HepG2 (cell line): Measurements from ENCODE around the gene SACS. TPM values are rescaled to one million over a fixed set of nuclear protein-coding genes. Genes with fewer than 3 reads are reported as not detected.

ENCODE experiments used
- ATAC-seq: fragments of 200-7000 bp; cut with Tn5 transposase; 3 replicates; pipeline ENCODE4 v1.9.1; 2020; ENCODE audit warnings: mild to moderate bottlenecking, moderate library complexity
- BruUV-seq: library from RNA; stranded (reverse); fragments of 400-500 nt; replicated peaks from 2 replicates; lab custom pipeline; 2021; lab: Mats Ljungman, UMichigan
- CTCF ChIA-PET: fragments of 300-600 bp; formaldehyde crosslinking; extraction: SDS; loops from one replicate; lab custom pipeline; 2021; ENCODE audit warnings: low total read pairs, inconsistent platforms, low intra/inter-chr PET ratio; lab: Yijun Ruan, JAX
- POLR2A ChIA-PET: fragments of 350-600 bp; sonication (Branson Sonifier 250); formaldehyde crosslinking; loops from one replicate; lab custom pipeline; 2020; ENCODE audit warnings: antibody characterized with exemption, inconsistent platforms; lab: Yijun Ruan, JAX
- DNase-seq: peaks from one replicate; pipeline ENCODE4 v3.0.0-alpha.2; 2015; ENCODE audit warnings: low spot score
- FAIRE-seq: peaks from 3 replicates; lab custom pipeline; 2011; peaks lifted over from hg19 to GRCh38; lab: Jason Lieb, UNC
- H2AFZ ChIP-seq: one replicate; pipeline ENCODE4 v1.6.1; 2011; ENCODE audit warnings: low read length, inconsistent platforms
- H3K27ac ChIP-seq: fragments of 300-600 bp; 3 replicates; pipeline ENCODE4 v1.8.0; 2011; ENCODE audit warnings: mixed run types, mild to moderate bottlenecking, mixed read lengths, low read length, inconsistent platforms; ENCODE audit not compliant: insufficient read depth; ENCODE audit errors: extremely low read length
- H3K27me3 ChIP-seq, 2 experiments: fragments of 200-600 bp in 1 of 2; 2 replicates in 1 of 2; 3 replicates in 1 of 2; pipeline versions ENCODE4 v1.6.0 to v1.8.0; 2011; ENCODE audit warnings: low read length in 2 of 2, mild to moderate bottlenecking in 2 of 2, moderate library complexity in 2 of 2, inconsistent platforms in 1 of 2; ENCODE audit not compliant: insufficient read depth in 2 of 2, control insufficient read depth in 1 of 2
- H3K36me3 ChIP-seq, 2 experiments: fragments of 200-600 bp in 1 of 2; replicated peaks in 1 of 2; 2 replicates in 1 of 2; 3 replicates in 1 of 2; pipeline versions ENCODE4 v1.5.1 to v1.8.0; 2011; ENCODE audit warnings: low read length in 2 of 2, inconsistent platforms in 1 of 2; ENCODE audit not compliant: insufficient read depth in 2 of 2, control insufficient read depth in 1 of 2
- H3K4me1 ChIP-seq: 2 replicates; pipeline ENCODE4 v1.5.1; 2012; ENCODE audit warnings: low read length, inconsistent platforms; ENCODE audit not compliant: insufficient read depth
- H3K4me2 ChIP-seq: 2 replicates; pipeline ENCODE4 v1.6.0; 2011; ENCODE audit warnings: low read depth, low read length, inconsistent platforms
- H3K4me3 ChIP-seq, 3 experiments: fragments of 200-600 bp in 1 of 3; sonication (generic), shearing (Covaris generic) in 1 of 3; replicated peaks in 1 of 3; 2 replicates each; pipeline ENCODE4 v1.5.1; 2011 to 2016; ENCODE audit warnings: low read length in 3 of 3, inconsistent platforms in 2 of 3, low read depth in 2 of 3, mild to moderate bottlenecking in 2 of 3, control low read depth in 1 of 3, mixed read lengths in 1 of 3; ENCODE audit not compliant: insufficient read depth in 1 of 3
- H3K79me2 ChIP-seq: one replicate; pipeline ENCODE4 v1.6.1; 2011; ENCODE audit warnings: low read length, inconsistent platforms; ENCODE audit not compliant: insufficient read depth
- H3K9ac ChIP-seq: 2 replicates; pipeline ENCODE4 v1.6.0; 2011; ENCODE audit warnings: mild to moderate bottlenecking, low read depth, low read length, inconsistent platforms; ENCODE audit not compliant: insufficient read depth
- H3K9me3 ChIP-seq: 2 replicates; pipeline ENCODE4 v1.5.1; 2012; ENCODE audit warnings: mild to moderate bottlenecking, low read length
- H4K20me1 ChIP-seq: 2 replicates; pipeline ENCODE4 v1.6.0; 2011; ENCODE audit warnings: inconsistent platforms, mild to moderate bottlenecking, low read length, moderate library complexity; ENCODE audit not compliant: insufficient read depth
- HMGXB3 ChIP-seq: sonication (generic); formaldehyde crosslinking; IDR thresholded peaks from 2 replicates; pipeline ENCODE4 v1.4.0; 2020; ENCODE audit warnings: missing genetic modification reagents, borderline replicate concordance
- NFYC ChIP-seq: IDR thresholded peaks from 2 replicates; pipeline ENCODE4 v1.6.1; 2016; ENCODE audit warnings: missing genetic modification reagents, missing compliant biosample characterization
- SKIL ChIP-seq: sonication (generic); formaldehyde crosslinking; IDR thresholded peaks from 2 replicates; pipeline ENCODE4 v1.8.0; 2022; ENCODE audit warnings: missing genetic modification reagents, mild to moderate bottlenecking, moderate library complexity, borderline replicate concordance
- ZNF121 ChIP-seq: sonication (generic); formaldehyde crosslinking; IDR thresholded peaks from 2 replicates; pipeline ENCODE4 v1.5.0; 2020; ENCODE audit warnings: mild to moderate bottlenecking, missing genetic modification reagents
- ZUFSP ChIP-seq: sonication (generic); formaldehyde crosslinking; IDR thresholded peaks from 2 replicates; pipeline ENCODE4 v1.9.0; 2021; ENCODE audit warnings: missing genetic modification reagents, mild to moderate bottlenecking, borderline replicate concordance
- WGBS: methylation state at CpG from one replicate; pipeline ENCODE4 v1.1.6; 2017; ENCODE audit warnings: low lambda C conversion rate; 5-methylcytosine and 5-hydroxymethylcytosine counted together
- in situ Hi-C: cut with HindIII; loops from 2 replicates; pipeline ENCODE4 v1.10.0; 2017; ENCODE audit warnings: low pct_unique_long_range_greater_than_20kb; ENCODE audit not compliant: extremely low pct_ligation_motif_present
- intact Hi-C: fragments of 100-400 bp; cut with micrococcal nuclease; formaldehyde crosslinking; loops from one replicate; pipeline ENCODE4 v1.10.0; 2022; ENCODE audit not compliant: unreplicated experiment
- polyA plus RNA-seq, 8 experiments: library from polyadenylated mRNA; depleted of rRNA in 3 of 8; stranded (reverse) in 7 of 8; unstranded in 1 of 8; fragments of >200 nt; fragmentation: Illumina TruSeq in 4 of 8; extraction: Trizol in 4 of 8; gene quantifications; 2 replicates each; pipeline versions ENCODE4 v1.2.1 to v1.2.3, GENCODE V29; 2011 to 2016; ENCODE audit warnings: low read depth in 4 of 8, missing spikeins in 1 of 8, mixed read lengths in 1 of 8; ENCODE audit not compliant: insufficient read depth in 1 of 8
- total RNA-seq, 5 experiments: library from RNA; depleted of rRNA; stranded (reverse); fragments of >200 nt; fragmentation: Illumina TruSeq; extraction: Trizol; gene quantifications; 2 replicates each; pipeline ENCODE4 v1.2.3, GENCODE V29; 2016; ENCODE audit warnings: low read depth in 1 of 5

The SACS gene
- total and polyA plus RNA-seq, 2 of the 13 experiments (the other 11 are each of a cell fraction or from before 2014, with no cell fraction given), result 4.0 to 15.7 TPM

GRCh38 chr13:23323946-23324709 lies 109.4 kb downstream of the SACS start:
- Histone ChIP-seq H3K4me2 (no peak overlapping the region), H3K27me3 (no peaks in the 10 kb centered on the region; a peak in 1 of 5 replicates), H3K9ac (no peak overlapping the region), H3K79me2 (no peaks in the 10 kb centered on the region), H3K27ac (no peak overlapping the region), H3K9me3 (no peaks in the 10 kb centered on the region), H3K36me3 (no peaks in the 10 kb centered on the region), H3K4me3 (no peak overlapping the region), H2AFZ (no peak overlapping the region), H4K20me1 (no peaks in the 10 kb centered on the region), H3K4me1 (0 out of 2 replicates have a peak, but pooled peaks cover 7% of the 10 kb centered on the region)
- ATAC-seq (no peak), DNase-seq (no peak), FAIRE-seq (no peak)
- no TSS peak for BruUV-seq
- in situ Hi-C loops (loop anchor here (25.0 kb wide), 1 partner anchor 512 kb away; no protein-coding TSS in a partner anchor), intact Hi-C loops (no loop called here)
- TF ChIP-seq NFYC (CRISPR knock-in tag), result no peak
- WGBS, result 67% methylated on average over 16 of the region's 17 CpGs
- POLR2A ChIA-PET, result no interaction called here
- CTCF ChIA-PET, result no interaction called here

GRCh38 chr13:23322353-23323336 lies 110.9 kb downstream of the SACS start:
- Histone ChIP-seq H3K4me3 (no peak overlapping the region), H3K27me3 (no peaks in the 10 kb centered on the region; a peak in 1 of 5 replicates), H3K9me3 (no peaks in the 10 kb centered on the region), H3K27ac (no peak overlapping the region), H3K79me2 (no peaks in the 10 kb centered on the region), H2AFZ (no peak overlapping the region), H3K36me3 (no peaks in the 10 kb centered on the region), H4K20me1 (no peaks in the 10 kb centered on the region), H3K4me2 (no peak overlapping the region), H3K4me1 (0 out of 2 replicates have a peak, but pooled peaks cover 7% of the 10 kb centered on the region), H3K9ac (no peak overlapping the region)
- in situ Hi-C loops, result loop anchor here (25.0 kb wide), 1 partner anchor 510 kb away; no protein-coding TSS in a partner anchor
- ChIA-PET CTCF (no interaction called here), POLR2A (no interaction called here)
- intact Hi-C loops, result no loop called here
- DNase-seq, result no peak
- 76% methylated on average over 14 of the region's 19 CpGs for WGBS
- no TSS peak for BruUV-seq
- no peak for ATAC-seq
- FAIRE-seq, result no peak
- TF ChIP-seq SKIL (no peak), HMGXB3 (no peak), ZUFSP (CRISPR knock-in tag) (no peak), ZNF121 (no peak)
